Neural cell (in vitro differentiated cells): Measurements from ENCODE around the gene ARHGEF11. TPM values are rescaled to one million over a fixed set of nuclear protein-coding genes. Genes with fewer than 3 reads are reported as not detected.
A peak's percentile ranks its signal among the peaks of the same experiment; 100 is the strongest.

Experiments used
- H2AFZ ChIP-seq: fragments of 200-600, 300-800 bp; sonication (generic), shearing (Covaris generic); 2 replicates; pipeline ENCODE4 v1.6.0; 2014; ENCODE audit warnings: low read depth, mild to moderate bottlenecking, antibody characterized with exemption, low read length, moderate library complexity
- H3F3A ChIP-seq: fragments of 200-600 bp; shearing (Covaris generic); 2 replicates; pipeline ENCODE4 v1.6.1; 2016; ENCODE audit warnings: mild to moderate bottlenecking, moderate library complexity, mixed read lengths, antibody characterized with exemption, low read length; ENCODE audit not compliant: insufficient read depth, poor library complexity, severe bottlenecking
- H3K27ac ChIP-seq: fragments of 200-600, 300-800 bp; sonication (generic), shearing (Covaris generic); 2 replicates; pipeline ENCODE4 v1.5.1; 2014; ENCODE audit warnings: mild to moderate bottlenecking, low read length, moderate library complexity
- H3K27me3 ChIP-seq: fragments of 300-800, 200-600 bp; sonication (generic), shearing (Covaris generic); 2 replicates; pipeline ENCODE4 v1.6.0; 2014; ENCODE audit warnings: mild to moderate bottlenecking, low read depth, low read length, moderate library complexity; ENCODE audit not compliant: insufficient read depth
- H3K36me3 ChIP-seq: fragments of 300-800, 200-600 bp; sonication (generic), shearing (Covaris generic); 2 replicates; pipeline ENCODE4 v1.5.1; 2014; ENCODE audit warnings: mild to moderate bottlenecking, antibody characterized with exemption, low read length, moderate library complexity; ENCODE audit not compliant: insufficient read depth
- H3K4me2 ChIP-seq: fragments of 300-800, 200-600 bp; sonication (generic), shearing (Covaris generic); 2 replicates; pipeline ENCODE4 v1.6.0; 2014; ENCODE audit warnings: mild to moderate bottlenecking, low read length
- H3K4me3 ChIP-seq: fragments of 300-800, 200-600 bp; sonication (generic), shearing (Covaris generic); 2 replicates; pipeline ENCODE4 v1.5.1; 2014; ENCODE audit warnings: mild to moderate bottlenecking, low read length, moderate library complexity
- H3K79me2 ChIP-seq: fragments of 200-600 bp; shearing (Covaris generic); replicated peaks from 2 replicates; pipeline ENCODE4 v1.6.0; 2014; ENCODE audit warnings: mild to moderate bottlenecking, low read length, moderate library complexity; ENCODE audit not compliant: insufficient read depth
- H3K9ac ChIP-seq: fragments of 300-800, 200-600 bp; sonication (generic), shearing (Covaris generic); 2 replicates; pipeline ENCODE4 v1.6.1; 2016; ENCODE audit warnings: mild to moderate bottlenecking, low read length, mixed read lengths
- H3K9me2 ChIP-seq: fragments of 200-600 bp; shearing (Covaris generic); 2 replicates; pipeline ENCODE4 v1.6.1; 2016; ENCODE audit warnings: mild to moderate bottlenecking, low read length, mixed read lengths; ENCODE audit not compliant: insufficient read depth
- H3K9me3 ChIP-seq: fragments of 200-600, 300-800 bp; sonication (generic), shearing (Covaris generic); 2 replicates; pipeline ENCODE4 v1.6.1; 2016; ENCODE audit warnings: mild to moderate bottlenecking, mixed run types, low read length, moderate library complexity, mixed read lengths
- H4K20me1 ChIP-seq: fragments of 200-600 bp; shearing (Covaris generic); 2 replicates; pipeline ENCODE4 v1.6.1; 2016; ENCODE audit warnings: mild to moderate bottlenecking, mixed run types; ENCODE audit not compliant: insufficient read depth
- CTCF ChIP-seq: fragments of 450-650 bp; IDR thresholded peaks from 2 replicates; pipeline ENCODE4 v1.5.1; 2014; ENCODE audit warnings: antibody characterized with exemption, mild to moderate bottlenecking, moderate library complexity; ENCODE audit not compliant: poor library complexity, severe bottlenecking
- EP300 ChIP-seq: fragments of 450-650 bp; conservative IDR thresholded peaks from 2 replicates; pipeline ENCODE4 v1.6.1; 2014; ENCODE audit warnings: antibody characterized with exemption, mild to moderate bottlenecking, moderate library complexity; ENCODE audit not compliant: poor library complexity, severe bottlenecking
- EZH2 ChIP-seq: fragments of 200-600, 300-800 bp; shearing (Covaris generic), sonication (generic); IDR thresholded peaks from 2 replicates; pipeline ENCODE4 v1.6.1; 2014; ENCODE audit warnings: antibody characterized with exemption, low read length, borderline replicate concordance, mild to moderate bottlenecking; ENCODE audit not compliant: insufficient read depth, poor library complexity, severe bottlenecking
- MXI1 ChIP-seq: fragments of 450-650 bp; conservative IDR thresholded peaks from 2 replicates; pipeline ENCODE4 v1.6.1; 2014; ENCODE audit warnings: antibody characterized with exemption, mild to moderate bottlenecking; ENCODE audit not compliant: poor library complexity, severe bottlenecking
- POLR2AphosphoS5 ChIP-seq: IDR thresholded peaks from 2 replicates; pipeline ENCODE4 v1.6.1; 2012
- RAD21 ChIP-seq: fragments of 450-650 bp; conservative IDR thresholded peaks from 2 replicates; pipeline ENCODE4 v1.6.1; 2014; ENCODE audit warnings: antibody characterized with exemption, mild to moderate bottlenecking, moderate library complexity
- REST ChIP-seq: IDR thresholded peaks from 2 replicates; pipeline ENCODE4 v1.6.1; 2012; ENCODE audit warnings: borderline replicate concordance
- SMC3 ChIP-seq: fragments of 450-650 bp; conservative IDR thresholded peaks from 2 replicates; pipeline ENCODE4 v1.6.1; 2014; ENCODE audit warnings: antibody characterized with exemption, mild to moderate bottlenecking, moderate library complexity; ENCODE audit not compliant: poor library complexity
- TAF1 ChIP-seq: IDR thresholded peaks from 2 replicates; pipeline ENCODE4 v1.6.1; 2012; ENCODE audit warnings: low read depth
- polyA plus RNA-seq: library from polyadenylated mRNA; depleted of rRNA; stranded (reverse); fragments of >200 nt; gene quantifications from 2 replicates; pipeline ENCODE4 v1.2.3, GENCODE V29; 2014

ARHGEF11 gene
- polyA plus RNA-seq, 1 donor from 2014 or later, result 33.2 TPM

GRCh38 chr1:156922986-156923669, 122.4 kb downstream of the ARHGEF11 start:
- H3K4me2 ChIP-seq, result no peak overlapping the region

GRCh38 chr1:156921053-156921529, 124.5 kb downstream of the ARHGEF11 start:
- Histone ChIP-seq H3F3A (no peaks in the 10 kb centered on the region), H3K9me2 (no peaks in the 10 kb centered on the region), H3K9ac (no peak overlapping the region), H3K4me3 (no peak overlapping the region), H3K79me2 (no peaks in the 10 kb centered on the region), H3K4me2 (no peak overlapping the region), H3K36me3 (no peaks in the 10 kb centered on the region), H3K9me3 (no peaks in the 10 kb centered on the region), H2AFZ (no peak overlapping the region), H3K27me3 (peaks cover 75% of the 10 kb centered on the region), H3K27ac (no peak overlapping the region), H4K20me1 (no peaks in the 10 kb centered on the region)
- no peak for TF ChIP-seq SMC3
- no peak for TF ChIP-seq EP300
- TF ChIP-seq EZH2, result no peak
- TF ChIP-seq RAD21, result no peak
- TF ChIP-seq REST, result no peak
- no peak for TF ChIP-seq POLR2AphosphoS5
- no peak for TF ChIP-seq TAF1
- no peak for TF ChIP-seq MXI1

More at GRCh38 chr1:156922986-156923669, 122.4 kb downstream of the ARHGEF11 start:
- Histone ChIP-seq H4K20me1 (no peaks in the 10 kb centered on the region), H2AFZ (no peak overlapping the region), H3K4me3 (peak overlapping the region; percentile 55), H3F3A (no peaks in the 10 kb centered on the region), H3K79me2 (no peaks in the 10 kb centered on the region), H3K9me3 (no peaks in the 10 kb centered on the region), H3K36me3 (no peaks in the 10 kb centered on the region), H3K27ac (no peak overlapping the region), H3K9ac (no peak overlapping the region), H3K9me2 (no peaks in the 10 kb centered on the region), H3K27me3 (peaks cover 95% of the 10 kb centered on the region)
- TF ChIP-seq POLR2AphosphoS5 (no peak), EZH2 (no peak), TAF1 (no peak), CTCF (no peak), RAD21 (no peak), REST (no peak), EP300 (no peak), SMC3 (no peak), MXI1 (no peak)
